Measurements from ENCODE around the gene DLEC1.

DLEC1 gene, protein sequence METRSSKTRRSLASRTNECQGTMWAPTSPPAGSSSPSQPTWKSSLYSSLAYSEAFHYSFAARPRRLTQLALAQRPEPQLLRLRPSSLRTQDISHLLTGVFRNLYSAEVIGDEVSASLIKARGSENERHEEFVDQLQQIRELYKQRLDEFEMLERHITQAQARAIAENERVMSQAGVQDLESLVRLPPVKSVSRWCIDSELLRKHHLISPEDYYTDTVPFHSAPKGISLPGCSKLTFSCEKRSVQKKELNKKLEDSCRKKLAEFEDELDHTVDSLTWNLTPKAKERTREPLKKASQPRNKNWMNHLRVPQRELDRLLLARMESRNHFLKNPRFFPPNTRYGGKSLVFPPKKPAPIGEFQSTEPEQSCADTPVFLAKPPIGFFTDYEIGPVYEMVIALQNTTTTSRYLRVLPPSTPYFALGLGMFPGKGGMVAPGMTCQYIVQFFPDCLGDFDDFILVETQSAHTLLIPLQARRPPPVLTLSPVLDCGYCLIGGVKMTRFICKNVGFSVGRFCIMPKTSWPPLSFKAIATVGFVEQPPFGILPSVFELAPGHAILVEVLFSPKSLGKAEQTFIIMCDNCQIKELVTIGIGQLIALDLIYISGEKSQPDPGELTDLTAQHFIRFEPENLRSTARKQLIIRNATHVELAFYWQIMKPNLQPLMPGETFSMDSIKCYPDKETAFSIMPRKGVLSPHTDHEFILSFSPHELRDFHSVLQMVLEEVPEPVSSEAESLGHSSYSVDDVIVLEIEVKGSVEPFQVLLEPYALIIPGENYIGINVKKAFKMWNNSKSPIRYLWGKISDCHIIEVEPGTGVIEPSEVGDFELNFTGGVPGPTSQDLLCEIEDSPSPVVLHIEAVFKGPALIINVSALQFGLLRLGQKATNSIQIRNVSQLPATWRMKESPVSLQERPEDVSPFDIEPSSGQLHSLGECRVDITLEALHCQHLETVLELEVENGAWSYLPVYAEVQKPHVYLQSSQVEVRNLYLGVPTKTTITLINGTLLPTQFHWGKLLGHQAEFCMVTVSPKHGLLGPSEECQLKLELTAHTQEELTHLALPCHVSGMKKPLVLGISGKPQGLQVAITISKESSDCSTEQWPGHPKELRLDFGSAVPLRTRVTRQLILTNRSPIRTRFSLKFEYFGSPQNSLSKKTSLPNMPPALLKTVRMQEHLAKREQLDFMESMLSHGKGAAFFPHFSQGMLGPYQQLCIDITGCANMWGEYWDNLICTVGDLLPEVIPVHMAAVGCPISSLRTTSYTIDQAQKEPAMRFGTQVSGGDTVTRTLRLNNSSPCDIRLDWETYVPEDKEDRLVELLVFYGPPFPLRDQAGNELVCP (N-terminal part only)

GRCh38 chr3:38039101-38039898, at the start of gene DLEC1:
DLEC1 (plus strand) TSS chr3:38039208; CDS start chr3:38039226, 18 bp downstream.
- DNase-seq, result peak; percentile 84 to 86

GRCh38 chr3:37989821-37990480, 49.1 kb upstream of the DLEC1 start:
- no peak for DNase-seq

DNA sequence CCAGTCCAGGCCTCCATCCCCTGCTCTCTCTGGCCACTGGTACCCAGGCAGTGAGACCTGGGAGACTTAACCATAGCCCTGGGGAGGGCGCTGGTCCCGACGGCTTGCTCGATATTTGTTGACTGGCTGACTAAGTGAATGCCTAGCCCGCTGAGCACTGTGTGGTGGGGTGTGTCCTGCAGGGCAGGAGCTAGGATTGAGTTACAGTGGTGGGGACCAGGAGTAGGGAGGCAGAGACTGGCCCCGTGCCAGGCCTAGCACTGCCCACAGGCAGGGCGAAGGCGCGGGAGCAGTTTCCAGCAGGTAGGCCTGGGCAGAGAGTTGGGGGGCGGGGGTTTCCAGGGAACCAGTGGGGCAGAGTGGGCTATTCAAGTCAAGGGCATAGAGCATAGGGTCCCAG, 48.5 kb upstream of the DLEC1 start, which contains the start of gene VILL:
Gene VILL (plus strand): TSS at position 260 of the 400 bp plus-strand sequence. CDS start 2,887 bp downstream, outside the sequence.
- no peak for DNase-seq

- DNase-seq, result no peak
These were observed 47.9 kb upstream of the DLEC1 start for GRCh38 chr3:37991109-37991508.

DNA sequence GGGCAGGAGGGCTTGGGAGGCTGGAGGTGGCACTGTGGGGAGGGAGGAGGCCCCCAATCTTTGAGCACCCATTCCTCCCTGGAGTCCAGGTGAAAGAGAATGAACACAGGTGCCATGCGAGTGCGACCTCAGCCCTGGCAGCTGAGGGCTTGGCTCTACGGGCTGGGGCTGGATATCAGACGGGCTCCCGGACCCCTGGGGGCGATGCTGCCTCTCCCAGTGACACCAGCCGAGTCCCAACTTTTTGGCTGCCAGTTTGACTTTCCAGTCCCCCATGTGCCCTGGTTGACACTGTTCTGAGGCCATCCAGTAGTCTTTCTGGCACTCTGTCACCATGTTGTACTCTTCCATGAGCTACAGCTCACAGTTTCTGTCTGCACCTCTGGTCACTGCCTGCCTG, 47.2 kb upstream of the DLEC1 start:
- no peak for DNase-seq

- DNase-seq, result no peak
These were observed 46.5 kb upstream of the DLEC1 start for GRCh38 chr3:37992271-37993066.

- no peak for DNase-seq
These were observed 45.9 kb upstream of the DLEC1 start for GRCh38 chr3:37993067-37993455.

- DNase-seq, result peak in 1 of 2 experiments; percentile 41
These were observed 45.6 kb upstream of the DLEC1 start for GRCh38 chr3:37993460-37993819.

GRCh38 chr3:37993820-37994638, 45.0 kb upstream of the DLEC1 start:
- DNase-seq, result peak; percentile 82 to 84

- no peak for DNase-seq
These were observed 44.4 kb upstream of the DLEC1 start for GRCh38 chr3:37994639-37994972.

GRCh38 chr3:37995652-37996641, 43.1 kb upstream of the DLEC1 start:
- no peak for DNase-seq

GRCh38 chr3:37996785-37997301, 42.2 kb upstream of the DLEC1 start:
- DNase-seq, result peak; percentile 91 to 92

DNA sequence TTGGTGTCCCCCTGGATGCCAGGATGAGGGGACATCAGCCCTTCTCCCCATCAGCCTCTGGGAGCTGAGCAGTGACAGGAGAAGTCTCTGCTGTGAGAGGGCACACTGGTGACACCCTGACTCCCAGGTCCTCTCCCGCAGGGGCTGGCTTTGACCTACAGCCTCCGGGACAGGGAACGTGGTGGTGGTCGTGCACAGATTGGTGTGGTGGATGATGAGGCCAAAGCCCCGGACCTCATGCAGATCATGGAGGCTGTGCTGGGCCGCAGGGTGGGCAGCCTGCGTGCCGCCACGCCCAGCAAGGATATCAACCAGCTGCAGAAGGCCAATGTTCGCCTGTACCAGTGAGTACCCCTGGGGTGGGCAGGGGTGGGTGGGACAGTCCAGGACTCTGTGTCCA, 41.7 kb upstream of the DLEC1 start:
- DNase-seq, result no peak

- no peak for DNase-seq
These were observed 41.1 kb upstream of the DLEC1 start for GRCh38 chr3:37997791-37998370.

- no peak for DNase-seq
These were observed 39.2 kb upstream of the DLEC1 start for GRCh38 chr3:37999836-38000235.

DNA sequence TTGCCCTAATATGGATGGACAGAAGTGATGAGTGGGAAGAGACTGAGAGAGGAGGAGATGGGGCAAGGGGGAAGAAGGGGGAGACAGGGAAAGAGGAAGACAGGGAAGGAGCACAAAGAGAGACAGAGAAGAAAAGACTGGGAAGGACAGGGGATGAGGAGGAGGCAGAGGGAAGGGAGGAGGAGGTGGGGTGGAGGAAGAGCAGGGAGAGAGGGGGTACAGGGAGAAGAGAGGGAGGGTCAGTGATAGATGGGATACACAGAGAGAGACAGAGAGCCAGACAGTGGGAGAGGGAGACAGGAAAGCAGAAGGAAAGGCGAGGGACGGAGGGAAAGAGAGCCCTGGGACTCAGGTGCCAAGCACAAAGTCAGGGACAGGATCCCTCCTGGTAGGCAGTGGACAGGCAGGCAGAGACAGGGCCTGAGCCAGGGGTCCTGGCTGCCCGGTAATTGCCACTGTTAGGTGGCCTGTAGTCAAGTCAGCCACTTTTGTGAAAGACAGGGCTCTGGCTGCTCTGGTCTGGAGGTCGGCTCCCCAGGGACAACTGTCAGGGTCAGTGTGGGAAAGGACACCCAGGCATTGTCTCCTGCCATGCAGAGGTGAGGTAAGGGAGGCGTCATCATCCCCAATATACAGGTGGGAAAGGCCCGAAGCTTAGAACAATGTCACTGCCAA, 38.6 kb upstream of the DLEC1 start:
- DNase-seq, result no peak

GRCh38 chr3:38000965-38001455, 38.0 kb upstream of the DLEC1 start:
- no peak for DNase-seq
